ENCODE measurements around the gene TMPRSS12. TPM values are rescaled to one million over a fixed set of nuclear protein-coding genes. Genes with fewer than 3 reads are reported as not detected.

The TMPRSS12 gene
- total and polyA plus RNA-seq, 2 of the 13 experiments (the other 11 are each of a cell fraction or from before 2014, with no cell fraction given), result not detected

DNA sequence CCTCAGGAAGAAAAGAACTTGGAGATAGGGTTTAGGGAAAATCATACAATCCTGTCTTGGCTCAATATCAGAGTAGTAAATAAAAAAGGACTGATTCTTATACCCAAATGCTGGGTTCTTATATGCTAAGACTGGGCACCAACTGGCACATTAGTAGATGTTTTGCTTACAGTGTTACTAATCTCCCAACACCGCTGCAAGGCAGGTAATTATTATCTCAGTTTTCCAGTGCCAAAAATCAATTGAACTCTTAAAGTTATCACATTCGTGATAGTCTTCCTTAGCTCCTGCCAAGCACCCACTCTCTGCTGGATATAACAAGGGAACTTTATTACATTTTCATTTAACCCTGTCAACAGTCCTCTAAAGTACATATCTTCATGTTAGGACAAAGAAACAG, 84.6 kb downstream of the TMPRSS12 start (continued):
- TF ChIP-seq, protein P1, sequence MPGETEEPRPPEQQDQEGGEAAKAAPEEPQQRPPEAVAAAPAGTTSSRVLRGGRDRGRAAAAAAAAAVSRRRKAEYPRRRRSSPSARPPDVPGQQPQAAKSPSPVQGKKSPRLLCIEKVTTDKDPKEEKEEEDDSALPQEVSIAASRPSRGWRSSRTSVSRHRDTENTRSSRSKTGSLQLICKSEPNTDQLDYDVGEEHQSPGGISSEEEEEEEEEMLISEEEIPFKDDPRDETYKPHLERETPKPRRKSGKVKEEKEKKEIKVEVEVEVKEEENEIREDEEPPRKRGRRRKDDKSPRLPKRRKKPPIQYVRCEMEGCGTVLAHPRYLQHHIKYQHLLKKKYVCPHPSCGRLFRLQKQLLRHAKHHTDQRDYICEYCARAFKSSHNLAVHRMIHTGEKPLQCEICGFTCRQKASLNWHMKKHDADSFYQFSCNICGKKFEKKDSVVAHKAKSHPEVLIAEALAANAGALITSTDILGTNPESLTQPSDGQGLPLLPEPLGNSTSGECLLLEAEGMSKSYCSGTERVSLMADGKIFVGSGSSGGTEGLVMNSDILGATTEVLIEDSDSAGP (CRISPR knock-in tag; IDR thresholded peaks at IDR 0.05; ENCODE audit: borderline replicate concordance), result peak; percentile 36; the same call in 1 of the 2 replicates
- TF ChIP-seq ZNF780A (CRISPR knock-in tag; IDR thresholded peaks at IDR 0.05) (no peak), NPAS2 (CRISPR knock-in tag; IDR thresholded peaks at IDR 0.05; ENCODE audit: borderline replicate concordance) (no peak), RBFOX2 (IDR thresholded peaks at IDR 0.05; ENCODE audit: low read depth, low read length) (0 out of 2 replicates have a peak, but pooled peaks have one; percentile 4), FOSL2 (CRISPR knock-in tag; IDR thresholded peaks at IDR 0.05) (no peak), CREB1 (IDR thresholded peaks at IDR 0.05) (no peak), CREB1 (CRISPR knock-in tag; IDR thresholded peaks at IDR 0.05) (no peak), DMAP1 (CRISPR knock-in tag; IDR thresholded peaks at IDR 0.05) (0 out of 2 replicates have a peak, but pooled peaks have one; percentile 3), KAT8 (CRISPR knock-in tag; IDR thresholded peaks at IDR 0.05) (no peak), ZNF205 (CRISPR knock-in tag; IDR thresholded peaks at IDR 0.05) (no peak), GABPA (IDR thresholded peaks at IDR 0.05; ENCODE audit: low read depth, low read length) (no peak), GABPA (CRISPR knock-in tag; IDR thresholded peaks at IDR 0.05; ENCODE audit: low read depth) (no peak), MTF1 (CRISPR knock-in tag; IDR thresholded peaks at IDR 0.05) (no peak), KAT7 (CRISPR knock-in tag; IDR thresholded peaks at IDR 0.05; ENCODE audit: borderline replicate concordance) (0 out of 2 replicates have a peak, but pooled peaks have one; percentile 18), U2AF1 (optimal IDR thresholded peaks at IDR 0.05; ENCODE audit: low read depth, low read length) (no peak), TAF1 (CRISPR knock-in tag; IDR thresholded peaks at IDR 0.05) (0 out of 2 replicates have a peak, but pooled peaks have one; percentile 1), YEATS4 (CRISPR knock-in tag; IDR thresholded peaks at IDR 0.05; ENCODE audit: borderline replicate concordance) (no peak), ZNF460 (CRISPR knock-in tag; IDR thresholded peaks at IDR 0.05; ENCODE audit: borderline replicate concordance) (0 out of 2 replicates have a peak, but pooled peaks have one; percentile 3), MEIS2 (CRISPR knock-in tag; IDR thresholded peaks at IDR 0.05) (no peak), ZSCAN12 (CRISPR knock-in tag; IDR thresholded peaks at IDR 0.05) (no peak), ZNF878 (CRISPR knock-in tag; IDR thresholded peaks at IDR 0.05) (no peak)
- TF ChIP-seq, protein P2, sequence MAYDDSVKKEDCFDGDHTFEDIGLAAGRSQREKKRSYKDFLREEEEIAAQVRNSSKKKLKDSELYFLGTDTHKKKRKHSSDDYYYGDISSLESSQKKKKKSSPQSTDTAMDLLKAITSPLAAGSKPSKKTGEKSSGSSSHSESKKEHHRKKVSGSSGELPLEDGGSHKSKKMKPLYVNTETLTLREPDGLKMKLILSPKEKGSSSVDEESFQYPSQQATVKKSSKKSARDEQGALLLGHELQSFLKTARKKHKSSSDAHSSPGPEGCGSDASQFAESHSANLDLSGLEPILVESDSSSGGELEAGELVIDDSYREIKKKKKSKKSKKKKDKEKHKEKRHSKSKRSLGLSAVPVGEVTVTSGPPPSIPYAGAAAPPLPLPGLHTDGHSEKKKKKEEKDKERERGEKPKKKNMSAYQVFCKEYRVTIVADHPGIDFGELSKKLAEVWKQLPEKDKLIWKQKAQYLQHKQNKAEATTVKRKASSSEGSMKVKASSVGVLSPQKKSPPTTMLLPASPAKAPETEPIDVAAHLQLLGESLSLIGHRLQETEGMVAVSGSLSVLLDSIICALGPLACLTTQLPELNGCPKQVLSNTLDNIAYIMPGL (CRISPR knock-in tag; IDR thresholded peaks at IDR 0.05; ENCODE audit: borderline replicate concordance in 1 of 2, low read depth in 1 of 2), result 0 out of 4 replicates have a peak, but pooled peaks of 1 of the 2 experiments have one; percentile 9
- TF ChIP-seq, protein P3, sequence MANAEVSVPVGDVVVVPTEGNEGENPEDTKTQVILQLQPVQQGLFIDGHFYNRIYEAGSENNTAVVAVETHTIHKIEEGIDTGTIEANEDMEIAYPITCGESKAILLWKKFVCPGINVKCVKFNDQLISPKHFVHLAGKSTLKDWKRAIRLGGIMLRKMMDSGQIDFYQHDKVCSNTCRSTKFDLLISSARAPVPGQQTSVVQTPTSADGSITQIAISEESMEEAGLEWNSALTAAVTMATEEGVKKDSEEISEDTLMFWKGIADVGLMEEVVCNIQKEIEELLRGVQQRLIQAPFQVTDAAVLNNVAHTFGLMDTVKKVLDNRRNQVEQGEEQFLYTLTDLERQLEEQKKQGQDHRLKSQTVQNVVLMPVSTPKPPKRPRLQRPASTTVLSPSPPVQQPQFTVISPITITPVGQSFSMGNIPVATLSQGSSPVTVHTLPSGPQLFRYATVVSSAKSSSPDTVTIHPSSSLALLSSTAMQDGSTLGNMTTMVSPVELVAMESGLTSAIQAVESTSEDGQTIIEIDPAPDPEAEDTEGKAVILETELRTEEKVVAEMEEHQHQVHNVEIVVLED (CRISPR knock-in tag; IDR thresholded peaks at IDR 0.05; ENCODE audit: borderline replicate concordance), result no peak
- TF ChIP-seq, protein P4, sequence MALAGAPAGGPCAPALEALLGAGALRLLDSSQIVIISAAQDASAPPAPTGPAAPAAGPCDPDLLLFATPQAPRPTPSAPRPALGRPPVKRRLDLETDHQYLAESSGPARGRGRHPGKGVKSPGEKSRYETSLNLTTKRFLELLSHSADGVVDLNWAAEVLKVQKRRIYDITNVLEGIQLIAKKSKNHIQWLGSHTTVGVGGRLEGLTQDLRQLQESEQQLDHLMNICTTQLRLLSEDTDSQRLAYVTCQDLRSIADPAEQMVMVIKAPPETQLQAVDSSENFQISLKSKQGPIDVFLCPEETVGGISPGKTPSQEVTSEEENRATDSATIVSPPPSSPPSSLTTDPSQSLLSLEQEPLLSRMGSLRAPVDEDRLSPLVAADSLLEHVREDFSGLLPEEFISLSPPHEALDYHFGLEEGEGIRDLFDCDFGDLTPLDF (CRISPR knock-in tag; IDR thresholded peaks at IDR 0.05), result no peak
- TF ChIP-seq, protein P5, sequence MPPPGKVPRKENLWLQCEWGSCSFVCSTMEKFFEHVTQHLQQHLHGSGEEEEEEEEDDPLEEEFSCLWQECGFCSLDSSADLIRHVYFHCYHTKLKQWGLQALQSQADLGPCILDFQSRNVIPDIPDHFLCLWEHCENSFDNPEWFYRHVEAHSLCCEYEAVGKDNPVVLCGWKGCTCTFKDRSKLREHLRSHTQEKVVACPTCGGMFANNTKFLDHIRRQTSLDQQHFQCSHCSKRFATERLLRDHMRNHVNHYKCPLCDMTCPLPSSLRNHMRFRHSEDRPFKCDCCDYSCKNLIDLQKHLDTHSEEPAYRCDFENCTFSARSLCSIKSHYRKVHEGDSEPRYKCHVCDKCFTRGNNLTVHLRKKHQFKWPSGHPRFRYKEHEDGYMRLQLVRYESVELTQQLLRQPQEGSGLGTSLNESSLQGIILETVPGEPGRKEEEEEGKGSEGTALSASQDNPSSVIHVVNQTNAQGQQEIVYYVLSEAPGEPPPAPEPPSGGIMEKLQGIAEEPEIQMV (CRISPR knock-in tag; IDR thresholded peaks at IDR 0.05; ENCODE audit: low read depth), result no peak
